T-helper 17 cell (primary cell): Measurements from ENCODE around the gene PNPLA3. TPM values are rescaled to one million over a fixed set of nuclear protein-coding genes. Genes with fewer than 3 reads are reported as not detected.

Source experiments
- ATAC-seq: fragments of 150-1000 bp; cut with Tn5 transposase; 2 replicates; pipeline ENCODE4 v1.10.0; 2021; ENCODE audit warnings: mild to moderate bottlenecking, moderate library complexity
- DNase-seq, 3 donors: peaks; one replicate each; pipeline versions ENCODE4 v3.0.0 to v3.0.0-alpha.2; 2020 to 2021
- H3K9me3 ChIP-seq: one replicate; pipeline ENCODE4 v1.7.0; 2013; ENCODE audit warnings: low read length, mild to moderate bottlenecking; ENCODE audit not compliant: control insufficient read depth, poor library complexity, severe bottlenecking
- H3K27ac Mint-ChIP-seq: one replicate; pipeline ENCODE4 v1.8.0; 2022; ENCODE audit warnings: mild to moderate bottlenecking, moderate library complexity, mixed read lengths
- H3K27me3 Mint-ChIP-seq: one replicate; pipeline ENCODE4 v1.8.0; 2022; ENCODE audit warnings: mixed read lengths
- H3K36me3 Mint-ChIP-seq: one replicate; pipeline ENCODE4 v1.8.0; 2022; ENCODE audit warnings: low read depth, mixed read lengths
- H3K4me1 Mint-ChIP-seq: one replicate; pipeline ENCODE4 v1.8.0; 2022; ENCODE audit warnings: mild to moderate bottlenecking, mixed read lengths
- H3K4me3 Mint-ChIP-seq: one replicate; pipeline ENCODE4 v1.8.0; 2022; ENCODE audit warnings: mild to moderate bottlenecking, moderate library complexity, mixed read lengths
- total RNA-seq, 4 donors: library from RNA in 2 of 4; stranded (reverse) in 2 of 4; gene quantifications; one replicate each; pipeline ENCODE4 v1.2.3 and lab custom pipeline; 2022 to 2026

PNPLA3 gene
- total RNA-seq, 2 donors from 2014 or later, result not detected

DNA sequence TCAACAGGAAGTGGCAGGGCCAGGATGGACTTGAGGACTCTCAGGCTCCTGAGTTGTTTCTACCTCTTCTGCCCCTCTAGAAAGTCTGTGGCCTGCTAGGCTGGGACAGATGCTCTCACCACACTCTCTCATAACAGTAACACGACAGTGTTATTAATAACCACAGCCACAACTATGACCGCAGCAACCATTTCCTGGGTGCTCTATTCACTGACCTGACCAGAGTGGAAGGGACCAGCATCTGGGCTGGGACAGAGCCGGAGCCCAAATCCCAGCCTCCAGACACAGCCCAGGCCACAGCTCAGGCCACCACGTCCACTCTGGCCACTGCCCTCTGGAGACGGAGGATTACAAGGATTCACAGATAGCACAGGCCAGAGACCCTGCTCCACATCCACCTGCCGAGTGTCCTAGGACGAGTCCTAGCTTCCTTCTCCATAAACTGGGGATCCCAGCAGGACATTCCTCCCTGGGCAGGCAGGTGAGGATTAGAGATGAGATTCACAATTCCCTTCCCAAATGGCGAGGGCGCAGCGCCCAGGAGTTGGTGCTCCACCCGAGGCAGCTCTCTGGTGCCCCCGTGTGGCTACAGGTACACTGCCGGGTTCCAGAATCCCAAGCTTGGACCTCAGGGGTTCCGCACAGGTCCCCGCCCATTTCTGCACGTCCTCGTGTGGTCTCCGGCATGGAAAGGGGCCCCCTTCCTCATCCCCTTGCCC, 38.8 kb upstream of the PNPLA3 start:
- no peaks in the 10 kb centered on the region for H3K9me3 ChIP-seq
- H3K27ac Mint-ChIP-seq, result no peak overlapping the region
- H3K27me3 Mint-ChIP-seq, result peaks cover 65% of the 10 kb centered on the region
- peaks cover 10% of the 10 kb centered on the region for H3K4me1 Mint-ChIP-seq
- ATAC-seq, result no peak
- no peak overlapping the region for H3K4me3 Mint-ChIP-seq
- H3K36me3 Mint-ChIP-seq, result peaks cover 2% of the 10 kb centered on the region
- DNase-seq, result peak in 1 of 3 donors; percentile 21

DNA sequence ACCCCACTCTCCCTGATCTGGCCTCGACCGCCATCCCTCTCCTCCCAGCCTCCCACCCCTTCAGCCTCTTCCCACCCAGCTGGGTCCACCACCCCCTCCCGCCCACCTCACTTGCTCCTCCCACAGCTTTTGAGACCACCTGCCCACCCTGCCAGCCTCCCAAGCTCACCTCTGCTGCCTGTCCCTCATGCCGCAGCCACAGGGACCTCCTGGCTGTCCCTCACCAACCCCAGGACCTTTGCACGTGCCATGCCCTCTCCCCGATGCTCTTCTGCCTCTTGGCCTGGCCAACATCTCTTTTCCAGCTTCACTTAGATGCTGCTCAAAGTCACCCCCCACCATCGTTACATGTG, 38.3 kb upstream of the PNPLA3 start:
- H3K27ac Mint-ChIP-seq, result no peak overlapping the region
- H3K27me3 Mint-ChIP-seq, result peaks cover 65% of the 10 kb centered on the region
- ATAC-seq (no peak), DNase-seq (no peak)
- peaks cover 2% of the 10 kb centered on the region for H3K36me3 Mint-ChIP-seq
- no peaks in the 10 kb centered on the region for H3K9me3 ChIP-seq
- H3K4me3 Mint-ChIP-seq, result no peak overlapping the region
- peaks cover 10% of the 10 kb centered on the region for H3K4me1 Mint-ChIP-seq

DNA sequence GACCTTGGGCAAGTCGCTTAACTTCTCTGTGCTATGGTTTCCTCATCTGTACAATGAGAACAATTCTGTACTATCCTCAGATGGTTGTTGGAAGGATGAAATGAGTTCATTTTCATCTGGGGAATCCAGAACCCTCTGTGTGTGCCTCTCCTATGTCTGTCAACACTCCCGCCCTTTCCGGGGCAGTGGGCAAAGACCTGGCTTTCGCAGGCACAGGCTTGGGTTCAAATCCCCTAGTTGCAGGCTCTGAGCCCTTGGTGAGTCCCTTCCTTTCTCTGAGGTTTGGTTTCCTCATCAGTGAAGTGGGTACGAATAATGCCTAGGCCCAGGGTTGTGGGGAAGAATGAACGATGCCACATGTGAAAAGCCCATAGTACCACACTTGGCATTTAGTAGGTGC, 37.8 kb upstream of the PNPLA3 start:
- Mint-ChIP-seq H3K27me3 (peaks cover 66% of the 10 kb centered on the region), H3K4me3 (no peak overlapping the region), H3K4me1 (peaks cover 10% of the 10 kb centered on the region), H3K27ac (no peak overlapping the region), H3K36me3 (peaks cover 2% of the 10 kb centered on the region)
- DNase-seq (no peak), ATAC-seq (no peak)
- H3K9me3 ChIP-seq, result no peaks in the 10 kb centered on the region

DNA sequence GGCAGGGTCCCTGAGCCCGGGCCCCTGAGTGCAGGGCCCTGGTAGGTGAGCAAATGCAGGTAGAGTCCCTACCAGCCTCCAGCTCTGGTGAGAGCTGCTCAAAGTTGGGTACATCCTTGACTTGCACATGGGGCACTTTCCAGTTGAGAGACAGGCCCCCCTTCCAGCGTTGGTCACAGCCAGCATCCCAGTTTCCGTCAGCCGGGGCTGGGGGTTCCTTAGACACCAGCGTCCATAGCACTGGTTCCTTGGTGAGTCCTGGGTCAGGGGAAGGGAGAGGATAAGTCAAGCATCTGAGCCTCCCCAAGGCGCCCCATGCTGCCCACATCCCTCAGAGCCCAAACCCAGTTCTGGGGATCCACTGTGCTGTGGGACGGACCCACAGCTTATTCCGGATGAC, 37.4 kb upstream of the PNPLA3 start:
- DNase-seq, result no peak
- no peak for ATAC-seq
- Mint-ChIP-seq H3K27me3 (peaks cover 62% of the 10 kb centered on the region), H3K4me3 (no peak overlapping the region), H3K4me1 (peaks cover 10% of the 10 kb centered on the region), H3K36me3 (peaks cover 2% of the 10 kb centered on the region), H3K27ac (no peak overlapping the region)
- H3K9me3 ChIP-seq, result no peaks in the 10 kb centered on the region

DNA sequence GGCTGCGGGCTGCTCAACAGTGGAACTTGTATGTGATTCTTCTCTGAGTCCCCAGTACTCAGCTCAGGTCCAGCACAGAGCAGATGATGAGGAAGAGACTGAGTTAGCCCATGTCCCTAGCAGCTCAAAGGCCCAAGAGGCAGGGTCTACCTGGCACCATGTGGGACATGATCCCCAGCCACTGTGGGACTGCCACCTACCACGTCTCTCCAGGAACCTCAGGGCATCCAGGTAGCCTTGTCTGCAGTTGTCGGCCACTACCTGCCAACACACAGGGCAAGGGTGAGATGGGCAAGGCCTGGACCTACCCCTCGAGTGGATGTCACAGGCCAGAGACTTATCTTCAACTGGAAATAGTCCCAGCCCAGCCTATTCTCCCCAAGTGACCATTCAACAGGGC, 36.2 kb upstream of the PNPLA3 start:
- ATAC-seq, result no peak
- Mint-ChIP-seq H3K4me1 (peaks cover 10% of the 10 kb centered on the region), H3K4me3 (no peak overlapping the region), H3K27me3 (peaks cover 62% of the 10 kb centered on the region), H3K36me3 (peaks cover 2% of the 10 kb centered on the region), H3K27ac (no peak overlapping the region)
- no peak for DNase-seq
- H3K9me3 ChIP-seq, result no peaks in the 10 kb centered on the region

DNA sequence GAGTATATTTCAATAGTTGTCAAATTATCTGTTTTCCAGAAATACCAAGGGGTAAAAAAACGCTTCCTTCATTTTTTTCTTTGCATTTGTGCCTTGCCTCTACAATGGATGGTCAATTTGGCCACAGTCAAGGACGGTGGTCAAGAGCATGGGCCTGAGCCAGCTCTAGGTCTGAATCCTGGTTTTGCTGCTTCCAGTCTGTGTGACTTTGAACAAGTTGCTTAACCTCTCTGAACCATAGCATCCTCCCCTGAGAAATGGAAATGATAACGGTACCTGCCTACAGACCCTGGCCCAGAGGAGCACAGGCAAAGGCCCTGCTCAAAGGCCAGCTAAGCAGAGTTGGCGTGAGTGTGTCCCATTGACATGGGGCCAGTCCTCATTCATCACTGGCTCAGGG, 34.9 kb upstream of the PNPLA3 start:
- H3K9me3 ChIP-seq, result no peaks in the 10 kb centered on the region
- Mint-ChIP-seq H3K4me1 (peaks cover 6% of the 10 kb centered on the region), H3K27ac (no peak overlapping the region), H3K4me3 (peak overlapping the region; percentile 19), H3K36me3 (peaks cover 6% of the 10 kb centered on the region), H3K27me3 (peaks cover 59% of the 10 kb centered on the region)
- DNase-seq (no peak), ATAC-seq (no peak)

DNA sequence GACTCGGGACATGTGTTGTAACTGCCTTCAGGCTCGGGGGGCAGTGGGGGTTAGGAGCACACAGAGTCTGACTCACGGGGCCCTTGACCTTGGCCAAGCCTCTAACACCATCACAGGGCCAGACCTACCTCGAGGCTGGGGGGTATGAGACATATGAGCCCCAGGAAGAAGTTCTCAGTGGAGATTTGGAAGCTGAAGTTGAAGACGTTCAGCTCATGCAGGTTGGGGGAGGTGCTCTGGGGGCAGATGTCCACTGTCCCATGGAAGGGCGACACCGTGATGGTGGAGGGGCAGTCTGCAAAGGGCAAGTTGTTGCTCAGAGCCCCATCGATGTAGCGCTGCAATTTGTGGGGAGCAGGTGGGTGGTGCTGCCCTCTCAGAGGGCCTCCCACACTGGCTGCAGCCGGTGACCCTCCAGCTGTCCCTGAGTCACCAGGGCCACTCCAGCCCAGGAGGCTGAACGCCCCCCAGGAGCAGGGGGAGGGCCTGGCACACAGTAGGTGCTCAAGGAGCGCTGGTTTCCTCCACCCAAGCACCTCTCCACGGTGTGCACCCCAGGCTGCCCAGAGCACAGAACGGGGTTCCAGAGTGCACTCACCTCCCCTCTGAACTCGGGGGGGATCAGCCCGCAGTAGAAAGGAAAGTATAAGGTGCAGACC, 34.3 kb upstream of the PNPLA3 start:
- no peak for DNase-seq
- peaks cover 63% of the 10 kb centered on the region for H3K27me3 Mint-ChIP-seq
- no peak for ATAC-seq
- H3K27ac Mint-ChIP-seq, result no peak overlapping the region
- H3K36me3 Mint-ChIP-seq, result peaks cover 6% of the 10 kb centered on the region
- H3K9me3 ChIP-seq, result no peaks in the 10 kb centered on the region
- H3K4me1 Mint-ChIP-seq, result peaks cover 6% of the 10 kb centered on the region
- no peak overlapping the region for H3K4me3 Mint-ChIP-seq

DNA sequence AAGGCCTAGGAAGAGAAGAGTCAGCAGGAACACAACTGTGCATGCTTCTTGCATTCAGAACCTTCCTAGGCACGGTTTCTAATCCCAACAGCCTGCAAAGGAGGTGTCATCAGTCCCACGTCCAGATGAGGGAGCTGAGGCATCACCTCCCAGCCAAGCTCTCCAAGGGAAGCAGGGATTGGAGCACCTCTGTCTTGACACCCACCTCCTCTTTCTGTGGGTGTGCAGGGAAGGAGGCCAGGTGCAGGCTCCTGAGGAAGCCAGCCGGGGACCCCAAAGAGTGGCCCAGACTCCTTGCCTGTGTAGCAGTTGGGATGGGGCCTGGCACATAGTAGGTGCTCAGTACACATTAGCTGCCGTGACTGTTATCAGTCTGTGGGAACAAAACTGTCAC, 33.7 kb upstream of the PNPLA3 start:
- no peaks in the 10 kb centered on the region for H3K9me3 ChIP-seq
- peaks cover 60% of the 10 kb centered on the region for H3K27me3 Mint-ChIP-seq
- no peak overlapping the region for H3K27ac Mint-ChIP-seq
- no peak for ATAC-seq
- no peak overlapping the region for H3K4me3 Mint-ChIP-seq
- DNase-seq, result no peak
- H3K4me1 Mint-ChIP-seq, result peaks cover 3% of the 10 kb centered on the region
- H3K36me3 Mint-ChIP-seq, result peaks cover 6% of the 10 kb centered on the region

DNA sequence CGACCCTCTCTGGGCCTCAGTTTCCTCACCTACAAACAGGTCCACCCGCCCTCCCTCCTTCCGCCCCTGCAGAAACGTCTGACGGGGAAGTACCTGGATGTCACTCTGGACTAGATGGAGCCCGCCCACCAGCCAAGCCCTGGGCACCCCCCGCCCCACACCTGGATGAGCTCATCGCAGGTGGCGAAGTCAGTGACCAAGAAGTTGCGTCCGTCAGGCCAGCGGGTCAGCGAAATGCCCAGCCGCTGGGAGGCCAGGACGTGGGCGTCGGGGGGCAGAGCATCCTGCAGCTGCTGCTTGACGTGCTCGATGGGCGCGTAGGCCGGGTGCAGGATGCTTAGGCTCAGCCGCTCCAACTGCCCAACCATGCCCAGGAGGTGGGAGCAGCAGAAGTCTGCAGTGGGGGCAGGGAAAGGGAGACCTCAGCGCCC, 32.7 kb upstream of the PNPLA3 start:
- DNase-seq (no peak), ATAC-seq (no peak)
- H3K27me3 Mint-ChIP-seq, result peaks cover 56% of the 10 kb centered on the region
- peaks cover 6% of the 10 kb centered on the region for H3K36me3 Mint-ChIP-seq
- H3K4me3 Mint-ChIP-seq, result no peak overlapping the region
- no peak overlapping the region for H3K27ac Mint-ChIP-seq
- no peaks in the 10 kb centered on the region for H3K9me3 ChIP-seq
- H3K4me1 Mint-ChIP-seq, result peaks cover 2% of the 10 kb centered on the region

DNA sequence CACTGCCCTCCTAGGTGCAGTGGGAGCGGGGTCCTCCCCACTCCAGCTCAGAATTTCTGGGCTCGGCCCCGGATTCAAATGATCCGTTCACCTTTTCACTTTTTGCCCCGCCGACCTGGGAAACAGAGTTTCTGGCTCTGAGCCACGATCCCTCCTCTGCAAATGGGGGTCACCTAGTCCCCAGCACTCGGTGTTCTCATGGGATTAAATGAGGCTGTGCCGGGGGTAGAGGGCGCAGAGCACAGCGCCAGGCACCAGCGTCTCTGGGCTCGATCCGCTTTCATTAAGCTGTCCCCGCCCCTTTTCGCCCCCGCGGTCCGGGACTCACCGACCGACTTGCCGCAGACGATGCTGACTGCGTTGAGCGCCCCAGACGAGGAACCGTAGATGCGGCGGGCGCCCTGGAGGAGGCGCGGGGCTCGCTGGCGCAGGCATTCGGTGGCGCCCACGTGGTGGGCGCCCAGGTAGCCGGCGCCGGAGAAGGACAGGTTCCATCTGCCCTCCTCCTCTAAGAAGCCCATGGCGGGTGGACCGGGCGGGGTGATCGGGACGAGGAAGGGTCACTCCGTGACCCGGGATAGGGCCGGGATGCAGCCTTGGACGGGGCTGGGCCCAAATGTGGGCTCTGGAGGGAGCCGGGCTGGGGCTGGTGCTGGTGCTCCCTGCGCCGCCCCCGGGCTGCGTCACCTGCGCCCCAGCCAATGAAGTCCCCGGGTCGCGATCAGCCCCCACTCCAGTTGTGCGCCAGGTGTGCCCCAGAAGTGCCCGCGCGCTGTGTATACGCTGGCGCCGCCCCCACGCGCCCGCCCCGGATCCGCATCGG, 32.0 kb upstream of the PNPLA3 start, which contains the start of gene PNPLA5:
Gene PNPLA5 (minus strand): TSS at position 654 of the 823 bp plus-strand sequence. CDS start 133 bp downstream, at position 521.
- no peak within 1 kb of the TSS for H3K27ac Mint-ChIP-seq
- no peak for DNase-seq
- no peak for ATAC-seq
- H3K4me3 Mint-ChIP-seq, result no peak within 1 kb of the TSS
- peaks cover 6% of the 10 kb centered on the region for H3K36me3 Mint-ChIP-seq
- H3K9me3 ChIP-seq, result no peaks in the 10 kb centered on the region
- peaks cover 56% of the 10 kb centered on the region for H3K27me3 Mint-ChIP-seq
- H3K4me1 Mint-ChIP-seq, result peaks cover 2% of the 10 kb centered on the region

DNA sequence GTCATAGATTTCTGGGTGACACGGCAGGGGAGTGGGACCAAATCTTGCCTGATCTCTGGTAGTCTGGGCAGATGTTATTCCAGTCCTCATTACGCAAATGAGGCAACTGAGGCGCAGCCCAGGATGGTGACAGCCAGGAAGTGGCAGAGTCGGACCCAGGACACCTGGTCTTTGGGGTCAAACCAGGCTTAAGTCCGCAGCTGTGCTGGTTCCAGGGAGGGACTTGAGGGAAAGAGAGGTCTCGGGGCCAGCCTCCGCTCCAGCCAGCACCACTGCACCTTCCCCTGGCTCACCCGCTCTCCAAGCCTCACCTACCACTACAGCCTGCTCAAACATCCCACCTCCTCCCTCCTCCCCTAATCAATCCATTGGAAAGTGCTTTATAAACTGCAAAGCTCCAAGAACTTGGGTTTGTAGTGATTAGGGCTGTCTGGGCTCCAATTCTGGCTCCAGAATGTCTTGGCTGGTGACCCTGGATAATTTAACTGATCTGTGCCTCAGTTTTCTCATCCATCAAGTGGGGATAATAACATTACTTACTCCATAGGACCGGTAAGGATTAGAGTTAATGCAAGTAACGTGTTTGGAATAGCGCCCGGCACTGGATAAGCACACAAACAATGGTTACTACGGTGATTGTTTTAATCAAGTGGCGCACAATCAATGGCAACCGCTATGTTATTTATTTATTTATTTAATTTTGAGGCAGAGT, 31.3 kb upstream of the PNPLA3 start:
- no peaks in the 10 kb centered on the region for H3K9me3 ChIP-seq
- H3K4me3 Mint-ChIP-seq, result no peak overlapping the region
- peaks cover 4% of the 10 kb centered on the region for H3K36me3 Mint-ChIP-seq
- ATAC-seq (no peak), DNase-seq (no peak)
- peaks cover 2% of the 10 kb centered on the region for H3K4me1 Mint-ChIP-seq
- peaks cover 48% of the 10 kb centered on the region for H3K27me3 Mint-ChIP-seq
- no peak overlapping the region for H3K27ac Mint-ChIP-seq

DNA sequence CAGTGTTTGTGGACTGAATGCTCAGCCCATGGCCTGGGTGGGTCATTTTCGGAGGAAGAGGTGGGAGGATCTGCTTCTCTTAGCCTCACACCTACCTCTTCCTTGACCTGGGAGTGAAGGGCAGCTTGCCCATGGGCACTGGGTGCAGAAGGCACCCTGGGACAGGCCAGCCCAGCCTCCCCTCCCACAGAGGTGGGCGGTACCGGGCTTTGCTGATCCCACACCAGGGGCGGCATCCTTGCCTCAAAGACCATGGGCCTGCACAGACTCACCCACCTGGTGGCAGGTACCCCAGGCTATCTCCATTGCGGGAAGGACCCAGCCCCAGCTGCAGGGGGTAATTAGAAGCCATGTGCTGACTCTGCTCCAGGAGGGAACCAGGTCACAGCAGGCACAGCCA, 30.3 kb upstream of the PNPLA3 start:
- ATAC-seq (no peak), DNase-seq (no peak)
- Mint-ChIP-seq H3K27me3 (peaks cover 43% of the 10 kb centered on the region), H3K27ac (no peak overlapping the region), H3K36me3 (peaks cover 4% of the 10 kb centered on the region), H3K4me1 (peaks cover 2% of the 10 kb centered on the region), H3K4me3 (no peak overlapping the region)
- no peaks in the 10 kb centered on the region for H3K9me3 ChIP-seq

DNA sequence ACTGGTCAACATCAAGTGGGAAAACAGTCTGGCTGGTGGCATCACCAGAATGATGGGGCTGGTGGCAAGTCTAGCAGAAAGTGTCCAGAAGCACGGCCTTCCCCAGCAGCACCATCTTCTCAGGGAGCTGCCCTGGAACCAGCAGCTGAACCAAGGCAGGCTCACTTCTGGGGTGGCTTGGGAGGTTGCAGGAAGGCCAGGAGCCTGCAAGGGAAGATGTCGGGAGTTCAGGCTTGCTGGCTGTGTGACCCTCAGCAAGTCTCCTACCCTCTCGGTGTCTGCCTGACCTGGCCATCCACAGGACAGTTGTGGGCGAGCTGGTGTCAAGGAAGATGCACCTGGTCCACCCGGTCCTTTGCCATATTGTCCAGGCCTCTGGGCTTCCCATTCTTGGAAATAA, 29.5 kb upstream of the PNPLA3 start:
- ATAC-seq, result no peak
- Mint-ChIP-seq H3K36me3 (peaks cover 4% of the 10 kb centered on the region), H3K4me3 (no peak overlapping the region), H3K4me1 (peaks cover 5% of the 10 kb centered on the region), H3K27me3 (peaks cover 36% of the 10 kb centered on the region), H3K27ac (no peak overlapping the region)
- H3K9me3 ChIP-seq, result no peaks in the 10 kb centered on the region
- no peak for DNase-seq
